Kidney (tissue), 14 donors: ENCODE results near the gene UBC. TPM values are rescaled to one million over a fixed set of nuclear protein-coding genes. Genes with fewer than 3 reads are reported as not detected.
A peak's percentile ranks its signal among the peaks of the same experiment; 100 is the strongest.
"Not testable (repeated sequence)": the region's sequence is repeated elsewhere in the genome, so short reads cannot be mapped to it uniquely, and the experiment has no call there.

Experiments used
- DNase-seq, 5 donors: peaks; one replicate each; pipeline ENCODE4 v3.0.0-alpha.2; 2013 to 2020
- FAIRE-seq: peaks from 2 replicates; lab custom pipeline; 2012; peaks lifted over from hg19 to GRCh38; lab: Jason Lieb, UNC
- H3K27ac ChIP-seq, 2 donors: one replicate each; pipeline ENCODE4 v1.7.0; 2013; ENCODE audit warnings: low read depth in 2 of 2, low read length in 2 of 2, inconsistent platforms in 1 of 2
- H3K27me3 ChIP-seq: one replicate; pipeline ENCODE4 v1.7.1; 2013; ENCODE audit warnings: low read length, inconsistent platforms; ENCODE audit not compliant: control insufficient read depth, insufficient read depth
- H3K36me3 ChIP-seq, 3 donors: one replicate each; pipeline versions ENCODE4 v1.7.0 to v1.7.1; 2013; ENCODE audit warnings: low read length in 3 of 3, control low read depth in 1 of 3, inconsistent platforms in 1 of 3; ENCODE audit not compliant: insufficient read depth in 3 of 3, control insufficient read depth in 2 of 3
- H3K4me1 ChIP-seq, 3 donors: one replicate each; pipeline versions ENCODE4 v1.7.0 to v1.7.1; 2013; ENCODE audit warnings: low read length in 3 of 3, inconsistent platforms in 1 of 3, low read depth in 1 of 3; ENCODE audit not compliant: control insufficient read depth in 2 of 3, insufficient read depth in 2 of 3
- H3K4me3 ChIP-seq, 3 donors: one replicate each; pipeline versions ENCODE4 v1.7.0 to v1.8.1; 2013; ENCODE audit warnings: low read length in 3 of 3, control low read depth in 1 of 3, inconsistent platforms in 1 of 3
- H3K9ac ChIP-seq, 3 donors: one replicate each; pipeline versions ENCODE4 v1.7.0 to v1.7.1; 2013; ENCODE audit warnings: low read length in 3 of 3, control low read depth in 1 of 3, inconsistent platforms in 1 of 3
- H3K9me3 ChIP-seq, 3 donors: one replicate each; pipeline versions ENCODE4 v1.7.0 to v1.7.1; 2013; ENCODE audit warnings: low read length in 3 of 3, control low read depth in 1 of 3, inconsistent platforms in 1 of 3; ENCODE audit not compliant: control insufficient read depth in 2 of 3, insufficient read depth in 1 of 3
- intact Hi-C: fragments of 100-400 bp; cut with DNase I; formaldehyde crosslinking; loops from one replicate; pipeline ENCODE4 v1.11.1; 2022
- polyA plus RNA-seq: library from polyadenylated mRNA; stranded (reverse); fragments of 350-450 nt; fragmentation: Illumina TruSeq; extraction: RNeasy Lipid Tissue Mini Kit (QIAGEN cat#74804); gene quantifications from one replicate; pipeline ENCODE4 v1.2.3, GENCODE V29; 2014; ENCODE audit warnings: low read depth, low replicate concordance; ENCODE audit not compliant: insufficient read depth
- total RNA-seq: library from RNA; stranded (reverse); fragmentation: NEBNext Ultra II Directional; extraction: Animal tissue kit (Norgen Biotek cat#: 25700); gene quantifications from one replicate; pipeline ENCODE4 v1.2.1, GENCODE V29; 2021
- TF ChIP-seq, protein P1 (sequence below): IDR thresholded peaks from 3 replicates; pipeline ENCODE4 v1.5.1; 2012; ENCODE audit warnings: mild to moderate bottlenecking, moderate library complexity, borderline replicate concordance; ENCODE audit not compliant: insufficient read depth; ENCODE audit errors: extremely low read depth
- donor health status: control.
- donor health status: control.
- donor health status: control.
- donor health status: control.
- donor health status: control.
- donor health status: DM: yes; HTN: yes; CAD: no.
- donor health status: Normal renal cell carcinoma (clear cell type).

The UBC gene
- total and polyA plus RNA-seq, 2 donors from 2014 or later: 952 to 1,132 TPM

DNA sequence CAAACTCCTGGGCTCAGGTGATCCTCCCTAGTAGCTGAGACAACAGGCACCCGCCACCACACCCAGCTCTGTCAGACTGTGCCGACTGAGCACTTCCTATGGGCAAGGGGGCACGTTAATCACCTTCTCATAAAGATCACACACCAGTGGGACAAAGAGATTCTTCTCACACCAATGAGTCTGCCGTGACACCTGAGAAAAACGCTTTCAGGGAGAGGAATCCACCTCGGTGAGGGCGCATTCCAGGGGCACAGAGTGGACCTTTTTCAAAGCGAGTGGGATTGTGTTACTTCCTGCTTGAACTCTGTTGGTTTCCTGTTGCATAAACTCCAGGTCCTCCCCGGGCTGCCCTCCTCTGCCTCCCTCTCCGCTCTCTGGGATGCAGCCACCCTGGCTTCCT lies 33.3 kb downstream of the UBC start:
- peaks cover 0 to 5% (median 2%) of the 10 kb centered on the region in 3 donors for H3K4me1 ChIP-seq
- FAIRE-seq (no peak), DNase-seq (peak in 4 of 5 donors; percentile 80 to 94 (median 90))
- no peak overlapping the region for H3K9ac ChIP-seq
- no peaks in the 10 kb centered on the region for H3K27me3 ChIP-seq
- no peak overlapping the region for H3K4me3 ChIP-seq
- TF ChIP-seq, protein P1, sequence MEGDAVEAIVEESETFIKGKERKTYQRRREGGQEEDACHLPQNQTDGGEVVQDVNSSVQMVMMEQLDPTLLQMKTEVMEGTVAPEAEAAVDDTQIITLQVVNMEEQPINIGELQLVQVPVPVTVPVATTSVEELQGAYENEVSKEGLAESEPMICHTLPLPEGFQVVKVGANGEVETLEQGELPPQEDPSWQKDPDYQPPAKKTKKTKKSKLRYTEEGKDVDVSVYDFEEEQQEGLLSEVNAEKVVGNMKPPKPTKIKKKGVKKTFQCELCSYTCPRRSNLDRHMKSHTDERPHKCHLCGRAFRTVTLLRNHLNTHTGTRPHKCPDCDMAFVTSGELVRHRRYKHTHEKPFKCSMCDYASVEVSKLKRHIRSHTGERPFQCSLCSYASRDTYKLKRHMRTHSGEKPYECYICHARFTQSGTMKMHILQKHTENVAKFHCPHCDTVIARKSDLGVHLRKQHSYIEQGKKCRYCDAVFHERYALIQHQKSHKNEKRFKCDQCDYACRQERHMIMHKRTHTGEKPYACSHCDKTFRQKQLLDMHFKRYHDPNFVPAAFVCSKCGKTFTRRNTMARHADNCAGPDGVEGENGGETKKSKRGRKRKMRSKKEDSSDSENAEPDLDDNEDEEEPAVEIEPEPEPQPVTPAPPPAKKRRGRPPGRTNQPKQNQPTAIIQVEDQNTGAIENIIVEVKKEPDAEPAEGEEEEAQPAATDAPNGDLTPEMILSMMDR: no peak
- H3K9me3 ChIP-seq: no peaks in the 10 kb centered on the region
- intact Hi-C loops: no loop called here
- H3K36me3 ChIP-seq: no peaks in the 10 kb centered on the region
- no peak overlapping the region for H3K27ac ChIP-seq

- DNase-seq, H3K4me1 ChIP-seq, FAIRE-seq, H3K27me3 ChIP-seq, H3K36me3 ChIP-seq, intact Hi-C loops, H3K9ac ChIP-seq, H3K9me3 ChIP-seq, H3K27ac ChIP-seq, H3K4me3 ChIP-seq: not testable (repeated sequence)
These were observed 34.1 kb downstream of the UBC start for GRCh38 chr12:124880335-124880734.

- Histone ChIP-seq H3K36me3 (no peaks in the 10 kb centered on the region), H3K4me3 (no peak overlapping the region), H3K27ac (no peak overlapping the region), H3K27me3 (no peaks in the 10 kb centered on the region), H3K9me3 (no peaks in the 10 kb centered on the region), H3K9ac (no peak overlapping the region), H3K4me1 (no peaks in the 10 kb centered on the region)
- DNase-seq: no peak
- no peak for FAIRE-seq
- intact Hi-C loops: no loop called here
- TF ChIP-seq, protein P1: no peak
These were observed 35.5 kb downstream of the UBC start for GRCh38 chr12:124878795-124879516.

DNA sequence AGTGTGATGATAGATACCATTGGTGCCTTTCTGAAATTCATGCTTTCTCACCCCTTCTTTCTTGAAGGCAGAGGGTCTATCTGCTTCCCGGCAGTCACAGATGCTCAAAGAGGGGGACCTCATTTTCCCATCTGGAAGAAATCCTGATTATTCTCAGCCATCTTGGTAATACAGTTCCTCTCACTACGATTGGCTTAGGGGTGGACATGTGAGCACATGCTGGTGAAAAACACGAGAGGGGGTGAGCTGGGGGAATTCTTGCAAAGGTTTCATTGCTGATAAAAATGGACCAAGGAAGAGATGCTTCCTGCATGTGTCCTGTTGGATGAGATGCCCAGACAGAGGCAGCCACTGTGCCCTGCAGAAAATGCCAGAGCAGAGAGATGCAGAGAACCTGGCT lies 37.0 kb downstream of the UBC start:
- TF ChIP-seq, protein P1: no peak
- no peaks in the 10 kb centered on the region for H3K27me3 ChIP-seq
- H3K9me3 ChIP-seq: no peaks in the 10 kb centered on the region
- DNase-seq: no peak
- H3K27ac ChIP-seq: no peak overlapping the region
- H3K4me1 ChIP-seq: no peaks in the 10 kb centered on the region
- no peaks in the 10 kb centered on the region for H3K36me3 ChIP-seq
- no peak overlapping the region for H3K4me3 ChIP-seq
- intact Hi-C loops: no loop called here
- no peak for FAIRE-seq
- no peak overlapping the region for H3K9ac ChIP-seq
